PC-3 (cell line): Measurements from ENCODE around the gene GOLM1. TPM values are rescaled to one million over a fixed set of nuclear protein-coding genes. Genes with fewer than 3 reads are reported as not detected.

Experiments used
- ATAC-seq: fragments of 200-7000 bp; cut with Tn5 transposase; 2 replicates; pipeline ENCODE4 v1.9.1; 2020; ENCODE audit warnings: mild to moderate bottlenecking, moderate library complexity
- BruUV-seq: library from RNA; stranded (reverse); fragments of 400-500 nt; replicated peaks from 2 replicates; lab custom pipeline; 2021; lab: Mats Ljungman, UMichigan
- CTCF ChIA-PET: fragments of 300-600 bp; sonication (Branson Sonifier 250); formaldehyde crosslinking; loops from one replicate; lab custom pipeline; 2022; ENCODE audit warnings: antibody characterized with exemption; lab: Charles Lee
- POLR2A ChIA-PET: fragments of 300-600 bp; sonication (Branson Sonifier 250); formaldehyde crosslinking; loops from one replicate; lab custom pipeline; 2022; ENCODE audit warnings: antibody characterized with exemption; ENCODE audit not compliant: unreplicated experiment; lab: Charles Lee
- DNase-seq: peaks from one replicate; pipeline ENCODE4 v3.0.0-alpha.2; 2015
- H2AFZ ChIP-seq: fragments of 300-600 bp; sonication (generic); 2 replicates; pipeline ENCODE4 v1.6.0; 2016; ENCODE audit warnings: antibody characterized with exemption, low read length
- H3F3A ChIP-seq: fragments of 300-600 bp; sonication (generic); one replicate; pipeline ENCODE4 v1.6.0; 2017; ENCODE audit warnings: antibody characterized with exemption, low read length, control low read depth, mild to moderate bottlenecking; ENCODE audit not compliant: unreplicated experiment
- H3K27ac ChIP-seq: fragments of 300-600 bp; sonication (generic); 2 replicates; pipeline ENCODE4 v1.5.1; 2016; ENCODE audit warnings: mild to moderate bottlenecking, low read length
- H3K27me3 ChIP-seq: fragments of 300-600 bp; sonication (generic); 2 replicates; pipeline ENCODE4 v1.6.1; 2016; ENCODE audit warnings: low read length, mixed read lengths
- H3K36me3 ChIP-seq: fragments of 300-600 bp; sonication (generic); 2 replicates; pipeline ENCODE4 v1.6.1; 2016; ENCODE audit warnings: low read depth, mixed run types, low read length, mixed read lengths
- H3K4me1 ChIP-seq: fragments of 300-600 bp; sonication (generic); 2 replicates; pipeline ENCODE4 v1.5.1; 2016; ENCODE audit warnings: low read length; ENCODE audit not compliant: insufficient read depth
- H3K4me2 ChIP-seq: fragments of 300-600 bp; sonication (generic); 2 replicates; pipeline ENCODE4 v1.6.0; 2016; ENCODE audit warnings: low read length
- H3K4me3 ChIP-seq: fragments of 300-600 bp; sonication (generic); 2 replicates; pipeline ENCODE4 v1.5.1; 2016; ENCODE audit warnings: mild to moderate bottlenecking, low read length, mixed read lengths
- H3K79me2 ChIP-seq: fragments of 300-600 bp; sonication (generic); 2 replicates; pipeline ENCODE4 v1.6.1; 2017; ENCODE audit warnings: low read length, mixed read lengths
- H3K9ac ChIP-seq: fragments of 300-600 bp; sonication (generic); 2 replicates; pipeline ENCODE4 v1.6.0; 2016; ENCODE audit warnings: mild to moderate bottlenecking, low read length
- H3K9me2 ChIP-seq: fragments of 300-600 bp; sonication (generic); replicated peaks from 2 replicates; pipeline ENCODE4 v1.6.1; 2016; ENCODE audit warnings: mixed run types, low read length, mixed read lengths
- H3K9me3 ChIP-seq: fragments of 300-600 bp; sonication (generic); 2 replicates; pipeline ENCODE4 v1.6.1; 2016; ENCODE audit warnings: low read length, mixed read lengths
- H4K20me1 ChIP-seq: fragments of 300-600 bp; sonication (generic); 2 replicates; pipeline ENCODE4 v1.6.1; 2016; ENCODE audit warnings: low read length, mixed read lengths
- CTCF ChIP-seq: fragments of 300-600 bp; sonication (generic); conservative IDR thresholded peaks from 2 replicates; pipeline ENCODE4 v1.5.1; 2017; ENCODE audit warnings: antibody characterized with exemption, low read depth, mild to moderate bottlenecking, low read length
- EZH2 ChIP-seq: fragments of 300-600 bp; sonication (generic); IDR thresholded peaks from one replicate; pipeline ENCODE4 v1.6.1; 2017; ENCODE audit warnings: antibody characterized with exemption, mild to moderate bottlenecking, low read length; ENCODE audit not compliant: unreplicated experiment
- EZH2phosphoT487 ChIP-seq: fragments of 300-600 bp; sonication (generic); IDR thresholded peaks from 2 replicates; pipeline ENCODE4 v1.6.1; 2018; ENCODE audit warnings: mild to moderate bottlenecking, antibody characterized with exemption, low read length, borderline replicate concordance
- intact Hi-C: fragments of 100-400 bp; cut with micrococcal nuclease; formaldehyde crosslinking; loops from 2 replicates; pipeline ENCODE4 v1.9.0; 2023
- total RNA-seq: library from RNA; depleted of rRNA; stranded (reverse); fragments of >200 nt; gene quantifications from 2 replicates; pipeline ENCODE4 v1.2.3, GENCODE V29; 2014

The GOLM1 gene
- total RNA-seq, 1 experiment from 2014 or later, result 55.8 TPM

- H3K36me3 ChIP-seq, result no peaks in the 10 kb centered on the region
- no peaks in the 10 kb centered on the region for H3K9me3 ChIP-seq
- H3K9ac ChIP-seq, result no peak overlapping the region
- no peak for DNase-seq
- no peaks in the 10 kb centered on the region for H3K4me1 ChIP-seq
- H3F3A ChIP-seq, result no peaks in the 10 kb centered on the region
- ChIA-PET POLR2A (no interaction called here), CTCF (no interaction called here)
- ATAC-seq, result no peak
- H3K4me2 ChIP-seq, result no peak overlapping the region
- BruUV-seq, result no TSS peak
- no peak overlapping the region for H3K27ac ChIP-seq
- H3K79me2 ChIP-seq, result no peaks in the 10 kb centered on the region
- TF ChIP-seq EZH2phosphoT487, result no peak
- no peak for TF ChIP-seq EZH2
- no peak for TF ChIP-seq CTCF
- H4K20me1 ChIP-seq, result no peaks in the 10 kb centered on the region
- no peaks in the 10 kb centered on the region for H3K9me2 ChIP-seq
- H3K4me3 ChIP-seq, result no peak overlapping the region
- H2AFZ ChIP-seq, result no peak overlapping the region
- intact Hi-C loops, result no loop called here
- H3K27me3 ChIP-seq, result no peaks in the 10 kb centered on the region
Observed at GRCh38 chr9:86057491-86057890, 41.9 kb downstream of the GOLM1 start.

- no peaks in the 10 kb centered on the region for H3K36me3 ChIP-seq
- CTCF ChIA-PET, result no interaction called here
- no TSS peak for BruUV-seq
Observed at GRCh38 chr9:86054695-86055094, 44.7 kb downstream of the GOLM1 start.

More at GRCh38 chr9:86054695-86055094, 44.7 kb downstream of the GOLM1 start:
- DNase-seq, result no peak
- Histone ChIP-seq H3K79me2 (no peaks in the 10 kb centered on the region), H3F3A (no peaks in the 10 kb centered on the region), H4K20me1 (no peaks in the 10 kb centered on the region), H3K9ac (no peak overlapping the region), H3K4me1 (no peaks in the 10 kb centered on the region), H3K9me3 (no peaks in the 10 kb centered on the region), H3K27me3 (no peaks in the 10 kb centered on the region), H3K27ac (no peak overlapping the region), H3K4me2 (no peak overlapping the region), H2AFZ (no peak overlapping the region), H3K4me3 (no peak overlapping the region), H3K9me2 (no peaks in the 10 kb centered on the region)
- no peak for TF ChIP-seq CTCF
- TF ChIP-seq EZH2, result no peak
- no peak for TF ChIP-seq EZH2phosphoT487
- ATAC-seq, result no peak
- POLR2A ChIA-PET, result no interaction called here
- intact Hi-C loops, result no loop called here
